HEK293 (cell line): ENCODE data around the gene CLEC16A.

Experiments
- CTCF ChIP-seq: fragments of 450-650 bp; formaldehyde crosslinking; IDR thresholded peaks from 2 replicates; pipeline ENCODE4 v1.5.1; 2016; ENCODE audit warnings: missing biosample characterization, missing genetic modification characterization
- ZNF274 ChIP-seq, 2 experiments: fragments of 200-500 bp in 1 of 2; fragments of 450-650 bp in 1 of 2; sonication (Bioruptor generic) in 1 of 2; formaldehyde crosslinking in 1 of 2; IDR thresholded peaks; 2 replicates each; pipeline versions ENCODE4 v1.5.1 to v1.6.1; 2014 to 2016; ENCODE audit warnings: borderline replicate concordance in 1 of 2, inconsistent platforms in 1 of 2, low read length in 1 of 2, missing biosample characterization in 1 of 2, missing genetic modification characterization in 1 of 2

- TF ChIP-seq CTCF (tag by site-specific recombination), result no peak
- no peak for TF ChIP-seq ZNF274 (IDR thresholded peaks at IDR 0.05; ENCODE audit: low read length)
- no peak for TF ChIP-seq ZNF274 (tag by site-specific recombination; IDR thresholded peaks at IDR 0.05; ENCODE audit: borderline replicate concordance)
Observed at GRCh38 chr16:11001611-11002010, 57.2 kb downstream of the CLEC16A start.
